Placental pericyte (primary cell): ENCODE results near the gene N4BP3. TPM values are rescaled to one million over a fixed set of nuclear protein-coding genes. Genes with fewer than 3 reads are reported as not detected.

Experiments
- total RNA-seq: library from RNA; depleted of rRNA; stranded (reverse); fragments of >200 nt; gene quantifications from 2 replicates; pipeline ENCODE4 v1.2.3, GENCODE V29; 2012

The N4BP3 gene
- 0.22 and 0.43 TPM in 2 replicates for total RNA-seq

DNA sequence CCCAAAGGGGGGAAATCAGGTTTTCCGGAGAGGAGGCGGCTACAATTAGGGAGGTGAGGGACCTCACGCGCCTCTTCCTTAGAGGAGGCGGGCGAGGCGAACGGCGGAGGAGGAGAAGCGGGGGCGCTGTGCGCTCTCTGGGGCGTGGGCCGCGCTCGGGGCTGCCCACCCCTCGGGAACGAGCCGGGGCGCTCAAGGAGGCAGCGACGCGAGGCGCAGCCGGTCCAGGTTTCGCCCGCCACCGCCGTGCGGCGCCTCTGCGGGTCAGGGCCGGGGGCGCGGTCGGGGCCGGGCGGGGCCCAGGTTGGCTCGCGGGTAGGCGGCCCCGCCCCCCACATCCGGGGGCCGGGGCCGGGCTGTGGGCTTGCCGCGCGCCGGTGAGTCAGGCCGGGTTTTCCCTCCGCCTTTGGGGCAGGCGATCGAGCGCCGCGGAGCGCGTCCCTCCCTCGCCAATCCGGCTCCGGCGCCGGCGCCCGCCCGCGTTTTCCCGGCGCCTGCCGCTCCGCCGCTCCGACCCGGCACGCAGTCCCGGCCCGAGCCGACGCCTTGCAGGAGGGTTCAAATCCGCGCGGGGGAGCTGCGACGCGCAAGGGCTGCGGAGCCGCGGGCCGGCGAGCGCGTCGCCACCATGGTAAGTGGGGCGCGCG lies at the start of gene N4BP3:
N4BP3 (plus strand) TSS at position 392 of the 647 bp plus-strand sequence. CDS start 6,052 bp downstream, outside the sequence.

GRCh38 chr5:178130576-178131445 lies 17.5 kb downstream of the N4BP3 start, which contains the start of gene RMND5B:
TSS of gene RMND5B (plus strand) at chr5:178131014. CDS start at chr5:178138120, 7,106 bp downstream.

DNA sequence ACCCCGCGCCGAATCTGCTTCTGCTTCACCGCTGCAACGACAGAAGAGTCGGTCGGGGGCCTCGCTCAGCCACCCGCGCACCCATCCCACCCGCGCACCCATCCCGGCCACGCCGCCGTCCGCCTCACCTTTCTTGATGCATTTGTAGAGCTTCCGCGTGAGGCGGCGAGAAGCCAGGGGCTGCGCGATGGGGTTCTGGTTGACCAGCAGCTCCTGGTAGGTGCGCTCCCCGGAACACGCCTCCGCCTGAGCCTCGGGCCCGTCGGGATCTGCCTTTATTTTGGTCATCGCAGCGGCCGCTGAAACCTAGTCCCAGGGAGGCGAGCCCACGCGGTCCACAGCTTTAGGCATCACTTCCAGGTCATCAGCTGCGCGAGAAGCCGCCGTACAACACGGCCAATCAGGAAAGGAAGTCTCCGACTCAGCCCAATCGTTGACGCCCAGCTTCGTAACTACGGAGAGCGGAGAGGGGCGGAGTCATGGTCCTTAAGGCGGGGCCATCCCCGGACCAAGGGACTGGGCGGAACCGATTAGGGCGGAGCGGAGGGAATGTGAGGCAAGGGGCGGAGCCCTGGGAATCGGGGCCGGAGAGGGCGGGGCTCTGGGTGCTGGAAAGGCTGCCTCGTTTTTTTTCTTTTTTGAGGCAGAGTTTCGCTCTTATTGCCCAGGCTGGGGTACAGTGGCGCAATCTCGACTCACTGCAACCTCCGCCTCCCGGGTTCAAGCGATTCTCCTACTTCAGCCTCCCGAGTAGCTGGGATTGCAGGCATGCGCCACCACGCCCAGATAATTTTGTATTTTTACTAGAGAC lies 40.4 kb downstream of the N4BP3 start, which contains the start of gene NHP2:
NHP2 (minus strand) TSS at position 356 of the 811 bp plus-strand sequence; CDS start at position 288, 68 bp downstream.

Other genes starting within 250 kb of the N4BP3 start
- gene PROP1, start 117.3 kb upstream of the N4BP3 start, total RNA-seq, result not detected in 2 replicates
- gene RMND5B, start 17.5 kb downstream of the N4BP3 start, total RNA-seq, result 24.3 and 35.7 TPM in 2 replicates
- 92.4 and 122 TPM in 2 replicates for gene NHP2, start 40.4 kb downstream of the N4BP3 start, total RNA-seq
- gene GMCL2, start 73.8 kb downstream of the N4BP3 start, total RNA-seq, result not detected in 2 replicates
- gene HNRNPAB, start 91.0 kb downstream of the N4BP3 start, total RNA-seq, result 42.9 and 107 TPM in 2 replicates
- 33.9 and 39.2 TPM in 2 replicates for gene PHYKPL, start 119.3 kb downstream of the N4BP3 start, total RNA-seq